ENCODE measurements around the gene EPDR1.
A peak's percentile ranks its signal among the peaks of the same experiment; 100 is the strongest.

The EPDR1 gene

DNA sequence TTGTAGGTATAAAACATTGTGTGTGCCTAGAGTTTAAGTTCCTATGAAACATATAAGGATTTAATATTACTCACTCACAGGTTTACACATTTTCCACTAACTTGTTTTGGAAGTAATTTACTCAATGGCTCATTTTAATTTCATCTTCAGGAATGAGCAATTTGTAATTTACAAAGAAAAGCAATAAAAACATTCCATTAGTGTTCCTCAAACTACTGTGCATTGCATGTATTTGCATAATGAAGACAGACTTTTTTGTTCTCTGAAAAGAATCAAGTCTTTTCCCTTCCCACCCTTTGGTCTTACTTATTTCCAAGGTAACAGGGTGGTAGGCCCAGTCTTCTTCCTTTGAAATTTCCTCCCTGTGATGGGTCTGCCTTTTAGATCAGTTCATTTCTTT lies 61.2 kb downstream of the EPDR1 start:
- no peak for DNase-seq (ENCODE audit: low spot score)

- no peak for DNase-seq (ENCODE audit: low spot score)
Measured at GRCh38 chr7:37982423-37982822, 62.0 kb downstream of the EPDR1 start.

GRCh38 chr7:37984750-37985390 lies 64.4 kb downstream of the EPDR1 start:
- no peak for DNase-seq (ENCODE audit: low spot score)

DNA sequence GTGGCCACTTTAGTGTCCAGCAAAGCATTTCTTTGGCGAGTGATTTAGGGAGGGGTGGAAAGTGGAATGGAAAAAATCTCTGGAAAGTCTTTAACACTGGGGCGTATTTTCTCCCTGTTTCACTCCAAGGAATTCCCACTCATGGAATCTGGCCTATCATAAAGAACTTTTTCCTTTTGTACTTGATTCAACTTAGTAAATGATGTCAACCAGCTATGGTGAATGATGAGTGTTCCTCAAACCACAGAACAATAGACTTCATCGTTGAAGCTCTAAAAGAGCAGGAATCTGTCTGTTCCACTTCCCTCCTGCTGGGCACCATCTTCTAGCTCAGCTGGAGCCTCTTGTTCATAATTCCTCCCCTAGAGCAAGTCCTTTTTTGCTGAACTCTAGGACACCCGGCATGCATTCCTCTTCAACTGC lies 66.5 kb downstream of the EPDR1 start:
- no peak for DNase-seq (ENCODE audit: low spot score)

GRCh38 chr7:37987732-37988131 lies 67.3 kb downstream of the EPDR1 start:
- peak; percentile 87 for DNase-seq (ENCODE audit: low spot score)

DNA sequence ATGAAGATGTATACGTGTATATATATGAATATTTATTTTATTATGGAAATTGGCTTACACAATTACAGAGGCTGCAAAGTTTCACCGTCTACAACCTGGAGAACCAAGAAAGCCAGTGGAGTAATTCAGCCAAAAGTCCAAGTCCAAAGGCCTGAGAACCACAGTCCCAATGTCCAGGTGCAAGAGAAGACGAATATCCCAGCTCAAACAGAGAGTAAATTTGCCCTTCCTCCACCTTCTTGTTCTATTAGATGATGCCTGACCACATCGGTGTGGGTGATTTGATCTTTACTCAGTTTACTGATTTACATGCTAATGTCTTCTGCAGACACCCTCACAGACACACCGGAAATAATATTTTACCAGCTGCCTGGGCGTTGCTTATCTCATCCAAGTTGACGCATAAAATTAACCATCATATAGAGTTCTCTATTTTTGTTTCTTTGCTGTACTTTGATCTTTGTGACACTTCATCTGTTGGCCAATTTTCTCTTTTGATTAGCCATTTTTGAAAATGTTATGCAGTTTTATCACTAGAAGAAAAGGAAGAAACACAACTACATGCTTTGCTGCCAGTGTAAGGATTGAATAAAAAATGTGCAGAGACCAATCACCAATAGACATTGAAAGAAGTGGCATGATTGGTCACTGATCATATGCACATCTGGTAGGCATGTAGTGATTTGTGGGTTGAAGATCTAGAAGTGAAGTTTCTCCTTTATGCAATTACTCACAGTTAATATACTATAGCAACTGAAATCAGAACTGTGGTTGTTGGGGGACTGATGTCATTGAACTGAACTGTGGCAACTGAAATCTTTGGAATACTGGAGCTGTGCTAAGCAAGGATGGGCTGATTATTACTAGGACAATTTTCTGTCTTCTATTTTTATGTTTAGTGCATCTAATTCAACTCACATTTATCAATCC lies 68.5 kb downstream of the EPDR1 start:
- DNase-seq (ENCODE audit: low spot score), result no peak

GRCh38 chr7:37990337-37990736 lies 69.9 kb downstream of the EPDR1 start:
- DNase-seq (ENCODE audit: low spot score), result no peak

DNA sequence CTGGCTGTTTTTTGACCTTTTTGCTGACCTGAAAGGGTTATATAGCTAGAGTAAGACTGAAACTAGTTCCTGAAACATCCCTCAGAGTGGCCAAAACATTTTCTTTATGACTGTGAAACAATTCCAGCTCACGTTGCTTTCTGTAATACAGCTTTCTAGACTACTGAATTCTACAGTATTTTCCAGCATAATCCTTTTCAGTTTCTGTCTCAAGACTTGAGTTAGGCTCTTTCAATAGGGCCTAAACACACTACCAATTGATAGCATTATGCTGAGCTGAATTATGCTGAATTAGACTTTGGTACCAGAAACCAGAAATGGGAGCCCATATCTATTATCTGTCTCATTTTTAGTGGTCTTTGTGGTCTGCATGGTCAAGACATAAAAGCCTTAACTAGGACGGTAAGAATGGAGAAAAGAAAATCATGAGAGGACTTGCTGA lies 72.6 kb downstream of the EPDR1 start:
- no peak for DNase-seq (ENCODE audit: low spot score)

GRCh38 chr7:37999673-38000072 lies 79.2 kb downstream of the EPDR1 start:
- no peak for DNase-seq (ENCODE audit: low spot score)

DNA sequence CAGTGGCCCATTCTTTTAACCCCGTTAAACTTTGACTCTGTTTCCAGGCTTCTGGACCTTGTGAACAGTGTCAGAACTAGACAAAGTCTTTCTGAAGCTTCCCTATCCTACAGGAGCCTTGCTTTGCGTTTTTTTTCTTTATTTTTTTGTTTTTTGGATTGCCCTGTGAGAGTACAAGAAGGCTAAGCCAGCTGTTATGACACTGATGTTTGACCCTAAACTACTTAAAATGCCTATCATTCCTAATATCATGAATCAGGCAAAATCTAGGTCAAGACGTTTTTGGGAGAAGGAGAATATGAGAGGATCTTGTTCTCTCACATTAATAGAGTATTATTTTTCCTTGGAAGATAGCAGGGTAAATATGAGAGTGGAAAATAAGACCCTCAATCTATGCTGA lies 79.8 kb downstream of the EPDR1 start:
- DNase-seq (ENCODE audit: low spot score), result no peak
